Activated T-cell treated with anti-CD3 and anti-CD28 coated beads, Interleukin-2, amount 50 U/mL, for 48 hours (primary cell): Measurements from ENCODE around the gene STOML3.
A peak's percentile ranks its signal among the peaks of the same experiment; 100 is the strongest.
"Not testable (repeated sequence)": the region's sequence is repeated elsewhere in the genome, so short reads cannot be mapped to it uniquely, and the experiment has no call there.

Experiments used
- DNase-seq, 2 experiments: peaks; one replicate each; pipeline ENCODE4 v3.0.0-alpha.2; 2020

Gene STOML3, protein sequence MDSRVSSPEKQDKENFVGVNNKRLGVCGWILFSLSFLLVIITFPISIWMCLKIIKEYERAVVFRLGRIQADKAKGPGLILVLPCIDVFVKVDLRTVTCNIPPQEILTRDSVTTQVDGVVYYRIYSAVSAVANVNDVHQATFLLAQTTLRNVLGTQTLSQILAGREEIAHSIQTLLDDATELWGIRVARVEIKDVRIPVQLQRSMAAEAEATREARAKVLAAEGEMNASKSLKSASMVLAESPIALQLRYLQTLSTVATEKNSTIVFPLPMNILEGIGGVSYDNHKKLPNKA

DNA sequence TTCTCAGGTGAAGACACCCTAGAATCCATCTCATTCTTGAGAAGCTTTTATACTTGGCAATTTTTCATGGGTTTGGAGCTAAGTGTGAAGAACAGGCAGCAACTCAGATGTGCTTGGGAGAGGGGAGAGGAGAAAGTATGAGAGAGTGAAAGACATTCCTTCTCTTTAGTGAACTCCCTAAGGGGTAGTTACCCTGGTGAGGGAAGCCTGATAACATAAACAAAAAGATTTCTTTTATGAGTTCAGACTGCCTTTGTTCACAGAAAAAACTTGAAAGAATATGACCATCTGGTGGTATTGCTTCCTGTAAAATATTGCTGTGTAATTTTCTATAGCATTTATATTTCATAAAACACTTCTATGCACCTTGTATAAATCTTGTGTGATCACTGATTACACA is at the start of gene STOML3:
STOML3 (minus strand) TSS at position 139 of the 400 bp plus-strand sequence; CDS start at position 29, 110 bp downstream.
- DNase-seq, result no peak

DNA sequence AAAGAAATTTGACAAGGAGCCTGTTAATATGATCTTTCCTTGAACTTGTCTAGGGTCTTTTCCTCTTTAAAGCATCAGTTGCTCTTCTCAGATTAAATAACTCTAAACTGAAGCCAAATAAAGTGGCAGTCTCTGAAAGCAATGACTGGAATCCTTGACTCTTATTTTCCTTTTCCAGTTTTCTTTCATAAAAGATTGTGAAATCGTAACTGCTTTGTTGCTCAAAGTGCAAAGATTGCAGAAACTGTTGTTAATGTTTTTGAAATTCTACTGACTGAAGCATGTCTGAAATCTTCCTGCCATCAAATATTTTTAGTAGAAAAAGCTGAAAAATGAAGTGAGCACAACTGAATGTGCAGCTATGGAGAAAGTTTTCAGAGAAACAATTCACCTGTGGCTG is 49.6 kb upstream of the STOML3 start:
- no peak for DNase-seq

DNA sequence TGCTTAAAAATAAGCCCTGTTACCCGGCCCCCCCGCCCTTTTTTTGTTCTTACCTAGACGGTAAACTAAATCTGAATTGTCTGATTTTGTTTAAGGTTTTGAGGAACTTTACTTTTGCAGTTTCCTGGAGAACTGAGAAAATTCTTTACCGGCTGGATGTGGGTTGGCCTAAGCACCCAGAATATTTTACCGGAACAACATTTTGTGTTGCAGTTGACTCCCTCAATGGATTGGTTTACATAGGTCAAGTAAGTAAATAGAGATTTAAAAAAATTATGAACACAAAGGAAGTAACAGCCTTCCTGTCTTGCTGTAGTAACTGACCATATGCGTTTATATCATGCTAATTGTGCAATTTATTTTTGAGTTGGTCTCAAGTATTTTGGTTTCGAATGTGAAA is 48.4 kb upstream of the STOML3 start:
- no peak for DNase-seq

DNA sequence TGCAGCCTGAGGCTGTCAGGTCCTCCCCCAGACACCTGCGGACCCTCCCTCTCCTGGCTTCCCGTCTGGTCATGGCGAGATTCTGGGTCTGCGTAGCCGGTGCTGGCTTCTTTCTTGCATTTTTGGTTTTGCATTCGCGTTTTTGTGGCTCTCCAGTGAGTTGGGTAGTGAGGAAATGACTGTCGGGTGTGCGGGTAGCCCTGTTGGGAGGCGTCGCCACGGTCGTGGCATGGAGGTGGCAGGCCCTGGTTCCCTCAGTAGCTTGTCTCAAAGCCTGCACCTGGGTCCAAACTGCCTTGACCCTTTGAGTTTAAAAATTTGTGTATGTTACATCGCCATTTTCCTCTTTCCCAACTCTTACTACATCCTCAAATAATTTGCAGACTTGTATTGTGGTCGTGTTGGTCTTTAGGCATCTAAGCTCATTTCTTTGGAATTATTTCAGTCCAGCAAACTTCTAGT is 48.0 kb upstream of the STOML3 start:
- peak; percentile 75 to 78 for DNase-seq

DNA sequence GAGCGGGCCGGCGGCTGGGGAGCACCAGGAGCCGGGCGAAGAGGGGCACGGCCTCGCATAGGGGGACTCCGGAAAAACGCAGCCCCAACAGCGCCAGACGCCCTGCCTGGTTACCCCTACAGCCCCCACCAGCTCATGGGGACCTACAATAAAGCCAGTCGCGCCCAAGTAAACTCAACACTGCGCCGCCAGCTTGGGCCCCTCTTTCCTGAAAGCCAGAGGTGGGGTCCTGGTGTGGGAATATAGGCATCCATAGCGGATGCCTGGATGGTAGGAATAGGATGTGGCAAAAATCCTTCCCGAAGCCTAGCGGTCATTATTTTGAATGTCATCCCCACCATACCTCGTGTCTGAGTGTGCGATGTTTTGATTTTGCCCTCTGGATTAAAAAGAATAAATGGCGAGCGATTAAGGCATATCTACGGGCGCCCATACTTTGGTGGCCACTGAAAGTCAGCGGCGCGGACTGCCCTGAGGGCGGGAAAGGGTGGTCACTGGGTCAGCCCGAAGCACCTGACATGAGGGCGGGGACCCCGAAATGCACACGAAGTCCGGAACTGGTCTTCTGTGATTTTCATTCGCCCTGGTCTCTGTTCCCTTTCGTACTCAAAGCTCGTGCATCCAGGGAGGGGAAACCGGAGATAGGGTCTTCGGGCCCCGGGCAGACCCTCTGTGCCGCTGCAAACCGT is 47.4 kb upstream of the STOML3 start, which contains the start of the genes NHLRC3 and PROSER1:
NHLRC3 (plus strand) TSS at position 577 of the 689 bp plus-strand sequence. CDS start 184 bp downstream, outside the sequence.
PROSER1 (minus strand) TSS at position 210 of the 689 bp plus-strand sequence. CDS start 847 bp downstream, outside the sequence.
- DNase-seq, result peak; percentile 86 to 88

DNA sequence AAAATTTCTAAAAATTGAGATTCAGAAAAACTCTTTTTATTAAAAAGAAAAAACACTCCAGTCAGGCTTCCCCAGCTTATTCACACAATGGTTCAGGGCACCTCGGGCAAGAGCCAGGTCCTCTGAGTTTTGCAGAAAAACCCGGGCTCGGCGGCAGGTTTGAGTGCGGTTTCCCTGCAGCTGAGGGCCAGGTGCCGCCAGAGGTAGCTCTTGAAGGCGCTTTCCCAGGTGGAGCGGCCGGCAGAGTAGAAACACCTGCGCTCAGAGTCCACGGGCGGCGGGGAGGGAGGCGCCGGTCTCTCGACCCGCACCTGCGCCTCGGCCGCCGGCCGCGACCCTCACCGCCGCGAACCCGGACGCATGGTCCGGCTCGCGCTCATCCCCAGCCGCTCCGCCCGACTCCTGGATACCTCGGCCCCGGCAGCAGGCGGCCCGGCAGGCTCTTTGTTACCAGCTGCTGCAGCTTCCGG is 46.8 kb upstream of the STOML3 start:
- DNase-seq, result no peak

DNA sequence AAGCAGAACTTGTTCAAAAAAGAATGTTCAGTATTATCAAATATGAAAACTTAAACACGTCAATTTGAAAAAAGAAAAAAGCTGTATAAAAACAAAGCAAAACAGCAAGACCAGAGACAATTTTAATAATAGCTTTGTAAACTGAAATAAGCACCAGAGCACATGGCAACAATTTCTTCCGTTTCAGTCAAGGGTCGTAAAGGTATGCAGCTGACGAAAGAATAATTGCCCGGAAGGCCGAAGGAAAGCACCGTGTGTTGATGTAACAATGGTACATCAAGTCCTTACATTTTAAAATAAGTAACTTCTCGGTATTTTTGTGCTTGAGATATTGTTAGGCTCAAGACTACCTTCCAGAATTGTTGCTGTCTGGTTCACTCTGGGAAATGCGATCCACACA is 45.6 kb upstream of the STOML3 start:
- DNase-seq, result peak in 1 of 2 experiments; percentile 25

DNA sequence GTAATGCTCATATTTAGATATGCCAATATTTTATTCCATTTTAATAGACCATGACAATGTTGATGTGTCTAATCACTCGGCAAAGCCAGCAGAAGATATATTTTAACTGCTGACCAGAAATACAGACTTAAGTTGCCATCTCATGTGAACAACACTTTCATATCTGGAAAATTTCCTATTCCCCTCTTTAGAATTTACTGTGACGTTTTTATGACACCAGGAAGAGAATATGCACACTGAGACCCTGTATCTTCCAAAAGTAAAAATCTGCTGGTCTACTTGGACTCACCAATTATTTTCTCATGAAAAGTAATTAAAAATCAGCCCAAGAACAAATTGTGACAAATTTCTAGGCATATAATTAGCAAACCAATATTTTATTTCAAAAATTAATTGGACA is 45.2 kb upstream of the STOML3 start:
- DNase-seq, result no peak

DNA sequence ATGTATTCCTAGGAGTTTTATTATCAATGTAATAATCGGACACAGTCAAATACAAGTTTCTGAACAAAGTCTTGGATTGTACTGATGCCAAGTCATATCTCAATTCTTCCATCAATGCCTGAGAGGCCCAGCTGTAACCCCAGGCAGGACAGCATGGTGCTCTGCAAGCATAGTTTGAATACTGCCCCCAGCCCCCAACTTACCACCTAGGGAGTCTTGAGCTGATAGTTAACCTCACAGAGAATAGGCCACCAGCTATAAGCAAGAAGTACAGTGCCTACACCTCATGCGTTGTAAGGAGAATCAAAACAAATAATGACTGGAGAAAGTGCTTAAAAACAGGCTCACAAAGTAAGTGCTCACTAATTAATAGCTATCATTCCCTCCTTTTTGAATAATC is 44.6 kb upstream of the STOML3 start:
- no peak for DNase-seq

DNA sequence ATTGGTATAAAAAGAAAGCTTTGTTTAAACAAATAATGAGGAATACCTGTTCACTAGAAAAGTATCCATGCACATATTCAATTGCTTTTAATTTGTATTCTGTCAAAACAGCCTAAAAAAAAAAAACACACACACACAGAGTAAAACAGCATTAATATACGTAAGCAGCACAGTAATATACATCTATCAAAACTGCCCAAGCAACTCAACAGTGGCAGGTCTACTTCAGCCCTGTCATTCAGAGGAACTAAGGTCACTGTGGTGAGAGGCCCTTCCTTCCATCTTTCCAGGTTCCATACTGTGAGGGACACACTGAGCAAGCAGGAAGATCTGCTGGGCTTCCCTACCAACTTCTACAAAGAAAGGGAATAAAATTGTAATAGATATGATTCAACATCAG is 43.5 kb upstream of the STOML3 start:
- no peak for DNase-seq

DNA sequence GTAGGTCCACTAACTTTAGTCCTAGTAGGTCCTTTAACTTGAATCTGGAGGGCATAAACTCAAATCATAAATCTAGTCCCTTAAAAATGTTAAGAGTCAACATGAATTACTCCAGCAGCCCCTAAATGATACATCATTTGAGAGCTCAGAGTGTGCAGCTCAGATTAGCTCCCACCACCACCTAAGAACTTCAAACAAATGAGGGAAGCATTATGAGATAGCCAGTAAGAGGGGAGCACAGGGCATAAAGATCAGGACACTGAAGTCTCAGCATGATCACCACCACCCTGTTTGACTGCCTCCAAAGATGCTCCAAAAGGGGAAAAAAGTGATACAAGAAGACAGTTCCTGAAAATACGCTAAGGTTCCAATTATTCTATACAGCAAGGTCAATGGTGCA is 41.5 kb upstream of the STOML3 start:
- DNase-seq, result no peak

DNA sequence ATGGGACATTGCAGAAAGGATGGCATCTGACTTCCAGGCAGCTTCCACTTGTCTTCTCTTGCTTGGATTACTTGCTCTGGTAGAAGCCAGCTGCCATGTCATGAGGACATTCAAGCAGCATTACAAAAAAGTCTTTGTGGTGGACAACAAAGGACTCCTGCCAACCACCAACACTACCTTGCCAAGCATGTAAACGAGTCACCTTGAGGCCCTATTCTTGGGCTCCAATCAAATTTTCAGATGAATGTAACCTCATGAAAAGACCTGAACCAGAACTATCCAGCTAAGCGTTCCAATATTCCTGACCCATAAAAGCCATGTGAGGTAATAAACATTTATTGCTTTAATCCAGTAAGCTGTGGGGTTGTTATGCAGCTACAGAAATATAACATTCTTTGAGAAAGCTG is 34.8 kb upstream of the STOML3 start:
- DNase-seq, result no peak

DNA sequence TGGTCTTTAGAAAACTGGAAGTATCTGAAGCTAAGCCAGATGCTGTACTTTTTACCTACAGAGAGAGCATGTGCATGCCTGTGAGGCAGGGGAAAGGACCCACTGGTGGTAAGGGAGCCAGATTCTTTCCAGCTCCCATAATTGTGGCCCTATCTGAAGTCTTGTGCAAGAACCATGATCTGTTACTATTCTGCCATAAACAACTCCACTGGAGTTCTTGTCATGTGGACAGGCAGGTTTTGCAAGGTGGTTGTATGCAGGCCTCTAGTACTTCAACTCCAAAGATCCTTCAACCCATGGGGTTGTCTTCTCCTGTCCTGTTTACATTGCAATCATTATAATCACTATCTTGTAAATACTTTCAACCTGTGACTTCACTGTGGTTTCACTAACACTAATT is 33.1 kb upstream of the STOML3 start:
- no peak for DNase-seq

DNA sequence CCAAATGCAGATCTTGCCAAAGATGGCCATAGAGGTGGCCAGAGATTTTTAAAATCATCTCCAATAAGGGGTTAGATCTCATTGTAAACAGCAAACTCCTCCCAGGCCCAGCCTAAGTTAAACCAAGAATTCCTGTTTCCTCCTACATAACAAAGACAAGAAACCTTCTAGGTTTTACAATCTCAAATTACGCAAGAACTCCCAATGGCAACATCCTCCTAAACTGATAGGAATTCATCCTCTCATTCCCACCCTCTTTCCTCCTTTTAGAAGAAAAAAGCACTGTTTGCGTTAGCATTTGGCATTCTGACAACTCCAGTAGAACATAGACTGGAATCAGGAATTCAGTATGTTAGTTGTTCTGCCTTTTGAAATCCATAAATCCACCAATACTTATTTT is 32.7 kb upstream of the STOML3 start:
- DNase-seq, result no peak

DNA sequence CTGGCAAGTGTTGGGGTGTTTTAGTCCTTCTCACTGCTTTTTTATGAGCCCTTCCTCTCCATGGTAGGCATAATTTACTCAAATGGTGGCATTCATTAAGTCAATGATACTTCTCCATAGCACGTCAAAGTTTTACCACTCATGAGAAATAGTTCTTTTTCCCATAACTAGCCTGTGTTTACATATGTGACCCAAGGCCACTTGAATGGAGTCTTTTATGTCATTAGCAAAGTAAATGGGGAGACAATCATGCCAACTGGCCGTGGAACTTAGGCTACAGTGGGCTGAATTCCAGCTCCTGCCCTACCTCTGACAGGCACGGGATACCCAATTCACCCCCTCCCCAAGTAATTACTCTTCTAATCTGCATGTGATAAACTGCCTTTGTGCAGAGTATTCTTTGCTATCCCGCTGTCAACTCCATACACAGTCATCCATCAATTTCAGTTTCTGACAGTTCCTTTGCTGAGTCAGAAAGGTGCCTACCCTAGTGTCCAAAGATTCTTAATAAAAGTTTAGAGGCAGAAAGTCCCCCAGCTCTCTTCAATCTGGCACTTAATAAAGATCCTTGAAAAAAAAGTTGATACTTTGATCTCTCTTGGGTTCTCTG is 30.3 kb upstream of the STOML3 start:
- no peak for DNase-seq

DNA sequence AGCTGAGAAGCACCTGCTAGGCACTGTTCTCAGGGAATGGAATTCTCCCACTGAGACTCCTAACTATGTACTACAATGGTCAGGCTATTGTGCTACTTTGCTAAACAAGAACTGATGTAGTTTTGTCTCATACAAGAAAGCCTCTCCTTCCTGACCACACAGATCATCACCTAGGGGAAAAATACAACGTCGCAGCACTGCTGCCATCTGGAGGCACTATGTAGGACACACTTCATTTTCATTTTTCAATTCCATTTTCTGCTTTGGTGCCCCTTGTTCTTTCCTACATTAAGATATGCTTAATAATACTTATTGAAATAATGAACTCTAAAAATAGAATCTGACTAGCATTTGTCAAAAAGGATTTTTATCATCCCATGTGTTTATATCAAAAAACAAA is 26.2 kb upstream of the STOML3 start:
- DNase-seq, result no peak

DNA sequence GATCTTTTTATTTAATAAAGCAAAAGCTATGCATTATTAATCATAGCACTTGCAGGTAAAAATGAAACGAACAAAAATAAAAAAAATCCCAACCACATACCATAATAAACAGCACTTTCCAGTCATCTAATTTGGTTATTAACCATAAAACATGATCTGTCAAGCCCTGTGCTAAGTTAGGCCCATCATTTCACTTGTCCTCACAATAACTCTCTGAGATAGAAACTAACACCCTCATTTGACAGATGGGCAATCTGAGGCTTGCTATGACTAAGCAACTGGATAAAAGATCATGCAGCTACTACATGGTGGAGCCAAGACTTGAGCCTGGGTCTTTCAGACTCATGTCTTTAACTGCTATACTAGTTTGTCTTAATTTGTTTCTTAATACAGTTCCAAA is 25.5 kb upstream of the STOML3 start:
- DNase-seq, result no peak

DNA sequence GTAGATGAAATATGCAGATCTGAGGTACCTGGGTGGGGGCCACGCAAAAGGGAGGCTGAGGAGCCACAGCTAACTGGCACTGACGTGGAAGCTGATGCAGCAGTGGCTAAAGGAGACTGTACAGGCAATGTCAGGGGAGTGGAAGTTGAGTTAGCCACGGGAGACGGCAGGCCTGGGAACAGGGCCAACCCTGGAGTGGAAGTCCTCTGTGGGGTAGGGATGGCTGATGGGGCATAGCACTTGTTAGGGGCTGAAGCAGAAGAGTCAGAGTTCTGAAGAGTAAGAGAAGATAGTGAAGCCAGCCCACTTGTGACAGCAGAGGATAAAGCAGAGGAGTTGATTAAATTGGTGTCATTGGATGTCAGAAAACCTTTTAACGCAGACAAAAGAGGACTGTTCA is 22.8 kb upstream of the STOML3 start:
- DNase-seq, result no peak

DNA sequence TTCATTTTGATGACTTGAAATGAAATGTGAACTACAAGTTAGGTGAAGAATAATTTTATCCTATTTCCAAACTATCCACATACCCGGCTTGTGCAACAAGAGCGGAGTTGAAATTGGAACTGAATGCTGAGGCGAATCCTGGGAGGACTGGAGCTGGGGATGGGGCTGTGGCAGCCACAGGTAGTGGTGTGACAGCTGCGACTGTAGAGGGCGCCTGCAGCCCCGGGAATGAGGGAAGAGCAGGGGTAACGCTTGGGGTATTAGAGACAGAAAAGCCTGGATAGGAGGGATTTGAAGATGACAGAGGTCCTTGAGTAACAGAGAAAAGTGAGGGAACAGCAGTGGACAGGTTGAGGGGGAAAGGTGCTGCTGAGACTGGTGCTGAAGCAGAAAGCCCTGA is 22.0 kb upstream of the STOML3 start:
- DNase-seq, result no peak

DNA sequence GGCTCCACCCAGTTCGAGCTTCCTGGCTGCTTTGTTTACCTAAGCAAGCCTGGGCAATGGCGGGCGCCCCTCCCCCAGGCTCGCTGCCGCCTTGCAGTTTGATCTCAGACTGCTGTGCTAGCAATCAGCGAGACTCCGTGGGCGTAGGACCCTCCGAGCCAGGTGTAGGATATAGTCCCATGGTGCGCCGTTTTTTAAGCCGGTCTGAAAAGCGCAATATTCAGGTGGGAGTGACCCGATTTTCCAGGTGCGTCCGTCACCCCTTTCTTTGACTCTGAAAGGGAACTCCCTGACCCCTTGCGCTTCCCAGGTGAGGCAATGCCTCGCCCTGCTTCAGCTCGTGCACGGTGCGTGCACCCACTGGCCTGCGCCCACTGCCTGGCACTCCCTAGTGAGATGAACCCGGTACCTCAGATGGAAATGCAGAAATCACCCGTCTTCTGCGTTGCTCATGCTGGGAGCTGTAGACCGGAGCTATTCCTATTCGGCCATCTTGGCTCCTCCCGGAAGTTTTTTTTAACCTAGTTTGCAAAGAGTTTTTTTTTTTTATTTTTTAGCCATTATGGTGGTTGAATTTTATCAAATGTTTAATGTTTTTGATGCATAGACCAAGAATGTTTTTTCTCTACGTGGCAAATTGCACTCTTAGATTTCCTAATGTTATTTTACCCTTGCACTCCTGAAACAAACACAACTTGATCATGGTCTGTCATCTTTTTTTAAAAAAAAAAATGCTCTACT is 15.9 kb upstream of the STOML3 start:
- not testable (repeated sequence) for DNase-seq

DNA sequence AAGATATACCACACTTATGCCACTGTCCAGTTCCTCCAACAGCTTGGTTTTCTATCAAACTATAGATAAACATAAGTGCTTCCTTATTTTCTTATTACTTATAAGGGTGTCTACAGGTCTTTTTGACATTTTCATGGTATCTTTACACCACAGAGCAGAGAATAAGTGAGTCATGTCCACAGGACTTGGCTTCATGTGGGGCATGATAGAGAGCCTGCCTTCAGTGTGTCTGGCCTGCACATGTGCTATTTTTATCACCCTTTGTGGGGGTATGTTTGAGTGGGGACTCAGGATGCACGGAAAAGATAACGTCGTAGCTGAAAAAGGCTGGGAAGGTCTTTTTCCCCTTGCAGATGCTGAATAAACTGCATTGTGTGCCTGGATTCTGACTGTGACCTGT is 8.1 kb upstream of the STOML3 start:
- DNase-seq, result no peak

DNA sequence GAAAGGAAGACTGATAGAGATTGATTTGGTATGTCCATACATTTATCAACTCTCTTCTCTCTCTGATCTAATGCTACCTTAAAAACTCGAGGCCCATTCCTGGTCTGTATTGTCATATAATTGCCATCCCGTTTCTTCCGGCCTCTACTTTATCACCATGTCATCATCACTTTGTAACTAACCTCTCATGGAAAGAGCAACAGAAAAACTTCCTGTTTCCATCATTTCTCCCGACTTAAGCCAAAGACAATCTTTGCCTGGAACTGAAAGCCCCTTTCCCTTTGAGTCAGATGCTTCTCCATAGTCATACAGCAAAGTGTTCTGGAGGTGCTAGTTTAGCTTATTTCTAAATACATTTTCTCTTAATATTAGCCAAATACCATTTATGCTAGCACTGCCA is 2.8 kb upstream of the STOML3 start:
- no peak for DNase-seq

DNA sequence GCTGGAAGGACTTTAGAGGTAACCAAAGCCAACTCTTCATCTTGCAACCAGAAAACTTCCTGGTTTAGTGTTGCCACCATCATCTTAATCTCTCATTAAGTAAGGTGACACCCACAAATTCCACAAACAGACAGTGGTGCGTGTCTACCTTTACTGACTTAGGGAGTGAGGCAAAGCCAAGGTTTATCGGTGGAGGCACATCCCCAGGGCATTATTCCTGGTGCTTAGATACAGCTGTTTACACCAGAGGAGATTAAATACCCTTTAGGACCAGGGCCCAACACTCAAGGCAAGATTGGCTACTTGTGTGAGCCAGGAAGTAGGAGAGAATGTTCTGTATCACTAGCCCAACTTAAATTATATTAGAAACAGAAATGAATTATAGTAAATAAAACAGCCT is 9.5 kb downstream of the STOML3 start:
- DNase-seq, result no peak
